Activated gamma-delta T cell treated with Interleukin-2 at 50 U/mL for 16 hours (primary cell): ENCODE results near the gene ASB16.

ENCODE experiments used
- DNase-seq: peaks from one replicate; pipeline ENCODE4 v3.0.0-alpha.2; 2020

Gene ASB16

GRCh38 chr17:44210342-44211192, 40.1 kb downstream of the ASB16 start:
- peak; percentile 92 for DNase-seq

- DNase-seq = no peak
Measured at GRCh38 chr17:44211281-44212265, 41.1 kb downstream of the ASB16 start.

GRCh38 chr17:44212507-44213402, 42.3 kb downstream of the ASB16 start:
- no peak for DNase-seq

- DNase-seq = no peak
Measured at GRCh38 chr17:44213403-44214229, 43.1 kb downstream of the ASB16 start.

- no peak for DNase-seq
Measured at GRCh38 chr17:44214230-44214494, 43.7 kb downstream of the ASB16 start.

GRCh38 chr17:44214896-44215295, 44.4 kb downstream of the ASB16 start:
- DNase-seq = no peak

- peak; percentile 61 for DNase-seq
Measured at GRCh38 chr17:44216173-44216572, 45.7 kb downstream of the ASB16 start.

GRCh38 chr17:44216694-44217093, 46.2 kb downstream of the ASB16 start:
- DNase-seq = no peak

- DNase-seq = no peak
Measured at GRCh38 chr17:44217738-44218343, 47.3 kb downstream of the ASB16 start.

- peak; percentile 85 for DNase-seq
Measured at GRCh38 chr17:44218344-44219107, 48.0 kb downstream of the ASB16 start.

GRCh38 chr17:44219108-44219615, 48.7 kb downstream of the ASB16 start:
- peak; percentile 60 for DNase-seq

- peak; percentile 76 for DNase-seq
Measured at GRCh38 chr17:44219616-44220212, 49.2 kb downstream of the ASB16 start, which contains the start of gene UBTF. Gene UBTF (minus strand): TSS chr17:44219675. CDS start chr17:44218229, 1,446 bp downstream.

- DNase-seq = peak; percentile 47
Measured at GRCh38 chr17:44220213-44221083, 49.9 kb downstream of the ASB16 start.

GRCh38 chr17:44221084-44221861, 50.8 kb downstream of the ASB16 start:
- DNase-seq = peak; percentile 53

GRCh38 chr17:44221862-44222111, 51.3 kb downstream of the ASB16 start:
- DNase-seq = no peak

GRCh38 chr17:44222112-44222869, 51.8 kb downstream of the ASB16 start:
- DNase-seq = peak; percentile 37

GRCh38 chr17:44223541-44224071, 53.1 kb downstream of the ASB16 start:
- DNase-seq = no peak
